GM21576 (cell line): Measurements from ENCODE around the gene ARL17B.
"Not testable (repeated sequence)": the region's sequence is repeated elsewhere in the genome, so short reads cannot be mapped to it uniquely, and the experiment has no call there.

ENCODE experiments used
- ATAC-seq: cut with Tn5 transposase; IDR thresholded peaks from one replicate; pipeline ENCODE4 v1.9.1; 2021; ENCODE audit warnings: mild to moderate bottlenecking, moderate library complexity; ENCODE audit not compliant: unreplicated experiment

ARL17B gene

DNA sequence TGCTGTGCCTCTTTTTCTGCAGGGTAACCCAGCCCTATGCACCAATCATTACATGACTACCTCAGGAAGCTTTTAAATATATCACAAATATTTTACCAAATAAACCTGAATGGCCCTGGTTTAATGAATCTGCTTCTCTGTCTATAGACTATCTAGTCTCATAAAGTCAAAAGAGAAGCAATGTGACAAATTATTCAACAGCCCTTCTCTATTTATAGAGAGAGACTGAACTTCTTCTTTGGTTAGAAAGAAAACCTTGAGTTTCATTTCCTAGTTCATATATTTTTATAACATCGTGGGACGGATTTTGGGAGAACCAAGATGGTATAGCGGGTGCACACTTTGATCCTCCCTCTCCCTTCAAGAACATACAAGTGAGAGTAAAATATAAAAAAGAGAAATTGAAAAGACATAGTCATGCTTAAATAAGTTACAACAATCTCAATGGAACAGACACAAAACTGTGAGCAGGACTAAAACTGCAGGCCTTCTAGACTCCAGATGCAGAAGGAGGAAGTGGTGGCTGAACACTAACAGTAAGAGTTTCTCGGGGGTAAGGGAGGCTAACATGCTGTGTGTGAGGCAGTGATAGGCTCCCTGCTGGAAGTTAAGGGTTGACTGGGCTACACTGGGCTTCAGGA, 70.5 kb downstream of the ARL17B start:
- peak; percentile 96 for ATAC-seq

DNA sequence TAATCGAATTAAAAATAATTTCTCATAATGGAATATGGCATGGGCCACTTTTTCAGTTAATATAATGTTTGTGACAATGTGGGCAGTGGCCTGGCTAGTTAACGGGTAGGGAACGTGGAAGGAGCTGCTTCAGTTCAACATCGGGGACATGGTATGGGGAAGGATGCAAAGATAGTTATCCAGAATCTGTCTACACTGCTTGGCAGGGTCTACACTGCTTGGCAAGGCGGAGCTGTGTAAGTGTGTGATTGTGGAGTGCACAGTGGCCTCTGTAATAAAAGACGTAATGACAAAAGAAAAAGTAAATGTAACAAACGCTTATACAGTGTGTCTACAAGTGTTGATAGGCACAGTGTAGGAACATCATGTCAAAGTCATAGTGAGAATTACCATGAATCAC, 74.0 kb downstream of the ARL17B start:
- ATAC-seq, result not testable (repeated sequence)

DNA sequence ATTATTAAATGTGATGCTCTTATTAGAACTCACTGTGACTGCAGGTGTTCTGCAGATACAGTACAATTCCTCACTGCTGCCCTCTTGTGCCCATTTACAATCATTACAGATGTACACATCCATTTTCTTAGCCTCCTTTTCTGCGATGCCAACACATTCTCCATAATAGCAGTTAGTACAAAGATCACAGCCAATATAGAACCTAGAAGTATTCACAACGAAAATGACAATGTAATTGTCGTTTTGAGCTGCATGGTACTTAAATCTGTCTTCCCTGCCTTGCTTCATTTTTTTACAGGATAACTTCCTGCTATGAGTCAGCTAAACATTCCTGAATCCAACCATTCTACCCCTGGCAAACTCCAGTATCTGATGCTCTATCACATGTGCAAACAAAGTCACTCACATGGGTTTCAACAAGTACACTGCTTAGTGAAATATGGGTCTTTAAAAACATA, 74.8 kb downstream of the ARL17B start:
- ATAC-seq, result not testable (repeated sequence)

- not testable (repeated sequence) for ATAC-seq
Observed at GRCh38 chr17:46285500-46285899, 76.1 kb downstream of the ARL17B start.

DNA sequence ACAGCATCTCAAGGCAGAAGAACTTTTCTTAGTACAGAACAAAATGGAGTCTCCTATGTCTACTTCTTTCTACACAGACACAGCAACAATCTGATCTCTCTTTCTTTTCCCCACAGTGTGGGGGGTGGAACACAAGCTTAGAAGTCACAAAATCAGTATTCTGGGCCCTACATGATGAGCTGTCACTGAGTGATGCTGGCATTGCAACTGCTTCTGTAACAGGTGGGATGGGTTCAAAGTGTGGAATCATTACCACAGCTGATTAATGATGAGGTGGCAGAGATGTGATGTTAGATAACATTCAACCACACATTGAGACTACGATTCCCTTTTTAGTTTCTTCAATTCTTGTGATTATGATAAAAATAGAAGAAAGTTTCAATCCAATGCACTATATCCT, 77.1 kb downstream of the ARL17B start:
- ATAC-seq, result not testable (repeated sequence)

GRCh38 chr17:46282635-46283034, 78.9 kb downstream of the ARL17B start:
- ATAC-seq, result not testable (repeated sequence)

GRCh38 chr17:46281336-46281735, 80.2 kb downstream of the ARL17B start:
- ATAC-seq, result not testable (repeated sequence)

DNA sequence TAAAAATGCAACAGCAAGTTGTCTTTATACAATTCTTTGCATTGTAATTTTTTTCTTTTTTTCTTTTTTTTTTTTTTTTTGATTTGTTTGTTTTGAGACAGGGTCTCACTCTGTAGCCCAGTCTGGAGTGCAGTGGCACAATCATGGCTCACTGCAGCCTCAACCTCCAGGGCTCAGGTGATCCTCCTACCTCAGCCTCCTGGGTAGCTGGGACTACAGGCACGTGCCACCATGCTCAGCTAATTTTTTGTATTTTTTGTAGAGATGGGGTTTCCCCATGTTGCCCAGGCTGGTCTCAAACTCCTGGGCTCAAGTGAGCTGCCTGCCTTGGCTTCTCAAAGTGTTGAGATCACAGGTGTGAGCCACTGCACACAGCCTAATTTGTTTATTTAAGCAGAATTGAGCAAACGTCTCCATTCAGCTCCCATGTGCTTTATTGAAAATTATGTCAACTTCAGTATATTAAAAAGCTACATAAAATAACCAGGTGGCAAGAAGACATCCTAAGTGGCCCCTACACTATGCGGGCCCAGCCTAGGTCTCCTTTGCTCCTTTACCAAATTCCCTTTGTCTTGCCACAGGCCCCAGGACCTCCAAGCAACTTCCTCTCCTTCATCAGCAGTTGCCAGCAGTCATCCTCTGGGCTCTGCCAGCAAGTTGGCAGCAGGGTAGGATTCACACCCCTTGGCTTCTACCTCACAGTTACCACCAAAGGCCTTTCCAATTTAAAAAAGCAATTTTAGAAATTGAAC, 84.7 kb downstream of the ARL17B start:
- ATAC-seq, result not testable (repeated sequence)

- no peak for ATAC-seq
Observed at GRCh38 chr17:46274238-46274637, 87.3 kb downstream of the ARL17B start.

DNA sequence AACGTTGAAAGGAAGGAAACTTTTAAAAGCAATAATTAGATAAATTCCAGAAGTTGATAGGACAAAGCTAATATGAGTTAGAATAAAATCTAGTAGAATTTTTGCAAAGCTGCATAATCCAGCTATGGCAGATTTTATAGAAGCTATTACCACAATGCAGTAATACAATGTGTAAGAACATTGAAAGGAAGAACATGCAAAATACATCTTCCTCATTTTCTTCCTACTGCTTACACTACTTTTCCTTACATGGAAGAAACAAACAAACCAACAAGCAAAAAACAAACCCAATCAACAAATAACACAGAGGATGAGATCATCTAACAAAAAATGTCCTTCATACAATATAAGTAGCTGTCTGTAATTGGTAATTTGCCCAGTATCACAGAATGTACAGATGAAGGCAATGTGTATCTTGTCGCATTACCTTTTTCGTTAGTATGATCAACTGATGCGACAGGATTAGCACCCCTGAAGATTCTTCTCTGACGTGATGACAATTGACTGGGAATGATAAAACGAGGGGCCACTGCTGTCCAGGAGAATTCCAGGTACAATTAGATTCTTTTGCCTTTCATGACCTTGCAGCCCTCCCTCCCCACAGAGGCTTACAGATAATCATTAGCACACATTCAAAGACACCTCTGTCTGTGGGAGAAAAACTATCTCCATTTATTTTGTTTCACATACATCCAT, 87.9 kb downstream of the ARL17B start:
- no peak for ATAC-seq

GRCh38 chr17:46270032-46270431, 91.5 kb downstream of the ARL17B start:
- no peak for ATAC-seq

- ATAC-seq, result peak; percentile 77
Observed at GRCh38 chr17:46266656-46267544, 94.7 kb downstream of the ARL17B start.

- not testable (repeated sequence) for ATAC-seq
Observed at GRCh38 chr17:46266063-46266655, 95.4 kb downstream of the ARL17B start.

DNA sequence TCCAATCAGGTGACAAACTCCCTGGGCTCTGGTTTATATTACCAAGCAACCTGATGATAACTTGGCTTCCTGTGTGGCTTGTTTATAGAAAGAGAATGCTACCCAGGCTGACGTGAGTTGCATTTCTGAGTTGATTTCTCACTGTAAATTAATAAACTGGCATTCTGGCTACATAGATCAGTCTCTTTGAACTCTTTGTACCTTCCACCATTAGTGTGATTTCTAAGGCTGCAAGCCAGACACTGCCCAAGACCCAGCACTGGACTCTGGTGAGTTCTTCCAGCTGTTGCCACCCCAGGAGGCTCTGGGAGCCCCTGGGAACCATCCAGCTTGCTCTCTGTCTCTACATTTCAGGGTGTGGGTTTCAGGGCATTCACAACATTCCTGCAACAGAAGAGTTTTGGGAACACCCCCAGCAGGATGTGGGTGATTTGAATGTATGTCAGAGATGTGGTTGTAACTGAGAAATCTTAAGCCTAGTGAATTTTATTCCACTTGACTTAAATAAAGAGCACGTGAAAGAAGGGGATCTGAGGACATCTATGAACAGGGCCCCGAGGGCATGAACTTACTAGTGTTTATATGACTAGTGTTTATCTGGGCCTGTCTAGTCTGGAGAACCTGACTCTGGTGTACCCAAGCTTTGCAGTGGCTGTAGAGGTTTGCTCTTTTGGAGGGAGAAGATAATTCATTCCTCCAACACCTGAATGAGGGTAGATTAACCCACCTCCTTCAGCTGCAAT, 96.9 kb downstream of the ARL17B start:
- ATAC-seq, result no peak

- no peak for ATAC-seq
Observed at GRCh38 chr17:46262271-46262670, 99.3 kb downstream of the ARL17B start.

GRCh38 chr17:46259845-46260661, 101.5 kb downstream of the ARL17B start:
- ATAC-seq, result not testable (repeated sequence)

GRCh38 chr17:46256369-46256768, 105.2 kb downstream of the ARL17B start:
- not testable (repeated sequence) for ATAC-seq

DNA sequence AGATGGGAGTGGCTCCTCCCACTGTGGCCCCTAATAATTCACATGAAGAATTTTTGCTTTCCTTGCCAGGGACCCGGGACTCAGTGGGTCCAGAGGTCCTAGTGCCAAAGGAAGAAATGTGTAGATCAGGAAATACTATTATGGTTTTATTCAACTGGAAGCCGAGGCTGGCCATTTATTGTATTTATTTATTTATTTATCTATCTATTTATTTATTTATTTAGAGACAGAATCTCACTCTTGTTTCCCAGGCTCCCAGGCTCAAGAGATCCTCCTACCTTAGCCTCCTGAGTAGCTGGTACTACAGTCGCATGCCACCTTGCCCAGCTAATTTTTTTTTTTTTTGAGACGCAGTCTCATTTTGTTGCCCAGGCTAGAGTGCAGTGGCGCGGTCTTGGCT, 107.4 kb downstream of the ARL17B start:
- not testable (repeated sequence) for ATAC-seq

GRCh38 chr17:46253722-46254121, 107.8 kb downstream of the ARL17B start:
- not testable (repeated sequence) for ATAC-seq
